GM19240 (cell line): ENCODE measurements around the gene PRPF6.

Source experiments
- DNase-seq: peaks from one replicate; pipeline ENCODE4 v3.0.0; 2011; ENCODE audit warnings: low spot score; ENCODE audit not compliant: insufficient read length

Gene PRPF6

GRCh38 chr20:64076061-64076997 is 95.4 kb downstream of the PRPF6 start:
- DNase-seq = no peak

- DNase-seq = peak; percentile 58
Measured at GRCh38 chr20:64077094-64077493, 96.2 kb downstream of the PRPF6 start.

GRCh38 chr20:64077541-64077875 is 96.6 kb downstream of the PRPF6 start:
- DNase-seq = no peak

GRCh38 chr20:64077876-64078551 is 97.1 kb downstream of the PRPF6 start:
- DNase-seq = peak; percentile 42

GRCh38 chr20:64078934-64079272 is 98.0 kb downstream of the PRPF6 start:
- DNase-seq = no peak

GRCh38 chr20:64079273-64080012 is 98.5 kb downstream of the PRPF6 start, which contains the start of gene RGS19:
Gene RGS19, minus strand, starts transcription at chr20:64079518. Its CDS starts 2,632 bp downstream, at chr20:64076886.
- peak; percentile 67 for DNase-seq

- peak; percentile 79 for DNase-seq
Measured at GRCh38 chr20:64080013-64080812, 99.3 kb downstream of the PRPF6 start, which contains the start of gene OPRL1. Gene OPRL1, plus strand, starts transcription at chr20:64080082. Its CDS starts 12,639 bp downstream, at chr20:64092721.

- DNase-seq = no peak
Measured at GRCh38 chr20:64080813-64081623, 100.1 kb downstream of the PRPF6 start.

- DNase-seq = no peak
Measured at GRCh38 chr20:64081624-64081964, 100.7 kb downstream of the PRPF6 start.

GRCh38 chr20:64082126-64082731 is 101.3 kb downstream of the PRPF6 start:
- DNase-seq = no peak
